NT2/D1 (cell line): ENCODE measurements around the gene TNFAIP6.

Source experiments
- SUZ12 ChIP-seq: IDR thresholded peaks from 2 replicates; pipeline ENCODE4 v1.6.1; 2011; ENCODE audit not compliant: insufficient read length, insufficient read depth; ENCODE audit errors: extremely low read depth
- YY1 ChIP-seq: IDR thresholded peaks from 2 replicates; pipeline ENCODE4 v1.6.1; 2011; ENCODE audit not compliant: insufficient read length, insufficient read depth
- ZNF274 ChIP-seq: IDR thresholded peaks from 2 replicates; pipeline ENCODE4 v1.6.1; 2011; ENCODE audit warnings: mild to moderate bottlenecking, low read depth, low read length

DNA sequence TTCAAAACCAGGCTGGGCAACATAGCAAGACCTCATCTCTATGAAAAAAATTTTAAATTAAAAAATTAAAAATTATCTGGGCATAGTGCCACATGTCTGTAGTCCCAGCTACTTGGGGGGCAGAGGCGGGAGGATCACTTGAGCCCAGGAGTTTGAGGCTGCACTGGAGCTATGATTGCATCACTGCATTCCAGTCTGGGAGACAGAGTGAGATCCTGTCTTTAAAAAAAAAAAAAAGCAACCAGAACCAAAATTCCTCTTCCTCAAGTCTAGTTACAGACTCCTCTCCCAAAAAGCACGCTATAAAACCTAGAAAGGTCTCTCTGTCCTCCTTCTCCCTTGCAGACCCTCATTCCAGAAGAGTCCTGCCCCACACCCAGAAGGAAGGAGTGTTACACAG is 23.9 kb downstream of the TNFAIP6 start:
- no peak for TF ChIP-seq SUZ12
- TF ChIP-seq ZNF274, result no peak
- no peak for TF ChIP-seq YY1
